SKM-1 (cell line): Measurements from ENCODE around the gene PPME1.

Source experiments
- DNase-seq: peaks from one replicate; lab custom pipeline; 2025; ENCODE audit not compliant: unreplicated experiment; lab: John Stamatoyannopoulos, UW

The PPME1 gene

DNA sequence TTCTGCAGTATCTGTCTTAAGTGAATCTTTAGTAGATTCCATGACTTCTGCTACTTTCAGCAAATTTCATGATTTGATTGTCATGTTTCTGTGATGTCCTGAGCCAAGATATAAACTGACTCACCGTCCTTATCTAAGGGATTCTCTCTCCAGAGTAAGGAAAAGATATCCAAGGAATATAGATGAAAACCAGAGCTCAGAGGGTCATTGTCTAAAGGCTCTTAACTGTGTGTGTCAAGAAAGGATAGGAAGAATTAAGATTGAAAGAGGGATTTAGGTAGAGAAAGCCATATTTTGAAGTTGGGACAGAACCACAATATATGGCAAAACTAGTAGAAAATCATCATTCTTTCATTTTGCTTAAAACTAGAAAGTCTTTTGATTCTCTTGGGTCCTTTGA is 50.7 kb downstream of the PPME1 start:
- DNase-seq = no peak

DNA sequence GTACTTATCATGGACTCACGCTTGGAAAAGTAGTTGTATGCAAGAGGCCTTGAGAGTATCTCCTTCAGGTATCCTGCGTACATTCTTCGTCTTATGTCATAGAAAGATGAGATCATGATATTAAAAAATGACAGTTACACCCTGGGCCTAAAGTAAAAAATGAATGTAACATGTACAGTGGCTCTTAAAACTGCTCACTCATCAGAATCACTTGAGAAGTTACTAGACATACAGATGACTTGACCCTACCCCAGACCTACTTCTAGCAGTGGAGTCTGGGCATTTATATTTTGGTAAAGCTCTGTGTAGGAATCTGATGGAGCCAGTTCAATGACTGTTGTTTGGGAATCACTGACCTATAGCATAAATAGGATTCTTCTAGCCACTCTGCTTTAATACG is 54.5 kb downstream of the PPME1 start:
- no peak for DNase-seq

DNA sequence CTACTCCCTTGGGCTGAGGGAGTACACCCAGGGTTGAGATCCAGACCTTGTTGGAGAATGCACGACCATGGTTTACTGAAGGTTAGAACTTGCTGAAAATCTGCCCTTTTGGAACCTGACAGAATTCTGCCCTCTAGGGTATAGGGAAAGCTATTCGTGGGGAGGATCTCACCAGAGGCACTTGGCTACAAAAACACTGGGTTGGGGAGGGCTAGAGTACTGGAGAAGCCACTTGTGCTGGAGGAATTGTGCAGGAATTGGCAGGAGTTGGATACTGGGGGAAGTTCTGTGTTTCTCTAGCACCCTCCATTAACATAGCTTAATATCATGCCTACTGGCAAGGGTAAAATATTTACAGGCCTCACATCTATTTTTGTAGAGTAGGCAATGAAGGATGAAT is 55.8 kb downstream of the PPME1 start:
- no peak for DNase-seq

DNA sequence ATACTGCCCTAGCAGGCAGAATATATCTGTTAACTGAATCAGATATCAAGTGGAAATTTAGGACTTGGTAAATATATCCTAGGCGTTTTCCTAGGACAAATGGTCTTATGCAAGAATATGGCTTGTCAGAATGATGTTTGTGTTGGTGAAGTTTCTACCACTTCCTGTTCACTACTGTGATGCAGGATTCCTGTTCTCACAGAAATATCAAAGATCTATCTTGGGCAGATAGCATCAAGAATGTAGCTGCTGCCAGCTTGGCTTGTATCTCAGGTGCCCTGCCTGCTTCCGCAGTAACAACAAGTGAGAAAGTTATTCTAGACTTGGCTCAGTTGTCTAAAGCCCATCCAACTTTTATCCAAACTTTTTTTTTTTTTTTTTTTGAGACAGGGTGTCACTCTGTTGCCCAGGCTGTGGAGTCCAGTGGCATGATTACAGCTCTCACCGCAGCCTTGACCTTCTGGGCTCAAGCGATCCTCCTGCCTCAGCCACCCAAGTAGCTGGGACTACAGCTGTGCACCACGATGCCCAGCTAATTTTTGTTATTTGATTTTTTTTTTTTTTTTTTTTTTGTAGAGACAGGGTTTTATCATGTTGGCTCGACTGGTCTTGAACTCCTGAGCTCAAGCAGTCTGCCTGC is 61.3 kb downstream of the PPME1 start:
- no peak for DNase-seq

DNA sequence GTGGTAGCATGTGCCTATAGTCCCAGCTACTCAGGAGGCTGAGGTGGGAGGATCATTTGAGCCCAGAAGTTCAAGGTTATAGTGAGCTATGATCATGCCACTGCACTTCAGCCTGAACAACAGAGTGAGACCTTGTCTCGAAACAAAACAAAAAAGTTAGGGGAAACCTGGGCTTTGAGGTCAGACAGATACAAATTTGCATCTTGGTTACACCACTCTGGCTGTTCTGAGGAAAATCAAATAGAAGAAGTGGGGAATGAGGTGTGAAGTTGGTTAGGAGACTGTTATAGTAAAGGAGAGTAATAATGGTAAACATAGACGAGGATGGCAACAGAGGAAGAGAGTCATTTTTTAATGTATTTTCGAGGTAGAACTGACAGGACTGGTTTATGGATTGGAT is 62.6 kb downstream of the PPME1 start:
- no peak for DNase-seq

DNA sequence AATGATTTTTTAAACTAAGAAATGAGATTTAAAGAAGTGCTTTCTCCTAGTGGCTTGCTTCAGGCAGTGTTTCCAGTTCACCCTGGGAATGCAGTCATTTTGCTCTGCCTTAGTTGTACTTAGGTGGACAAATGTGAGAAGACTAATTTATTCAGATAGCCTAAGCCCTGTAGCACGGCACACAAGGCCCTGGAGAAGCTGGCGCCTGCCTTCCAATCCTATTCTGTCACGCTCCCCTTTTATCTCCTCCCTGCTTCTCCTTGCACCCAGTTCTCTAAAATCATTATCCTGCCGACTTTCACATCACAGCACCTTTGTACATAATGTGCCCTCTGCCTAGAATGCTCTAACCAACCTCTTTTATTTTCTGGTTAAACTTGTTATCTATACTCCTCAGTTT is 64.0 kb downstream of the PPME1 start:
- DNase-seq = no peak

DNA sequence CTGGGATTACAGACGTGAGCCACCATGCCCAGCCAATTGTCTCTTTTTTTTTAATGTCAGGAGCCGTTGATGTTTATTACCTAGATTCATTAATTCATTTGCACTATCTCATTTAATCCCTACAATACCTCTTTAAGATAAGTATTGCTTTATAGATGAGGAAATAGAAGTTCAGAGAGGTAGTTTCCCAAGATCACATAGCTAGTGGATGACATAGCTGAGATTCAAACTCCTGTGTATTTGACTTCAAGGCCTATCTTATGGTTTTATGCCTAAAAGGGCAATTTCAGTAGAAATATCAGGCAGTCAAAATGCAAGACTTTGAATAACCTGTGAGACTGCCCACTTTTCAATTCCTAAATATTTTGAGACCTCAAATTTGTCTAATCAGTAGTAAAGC is 66.5 kb downstream of the PPME1 start:
- no peak for DNase-seq

DNA sequence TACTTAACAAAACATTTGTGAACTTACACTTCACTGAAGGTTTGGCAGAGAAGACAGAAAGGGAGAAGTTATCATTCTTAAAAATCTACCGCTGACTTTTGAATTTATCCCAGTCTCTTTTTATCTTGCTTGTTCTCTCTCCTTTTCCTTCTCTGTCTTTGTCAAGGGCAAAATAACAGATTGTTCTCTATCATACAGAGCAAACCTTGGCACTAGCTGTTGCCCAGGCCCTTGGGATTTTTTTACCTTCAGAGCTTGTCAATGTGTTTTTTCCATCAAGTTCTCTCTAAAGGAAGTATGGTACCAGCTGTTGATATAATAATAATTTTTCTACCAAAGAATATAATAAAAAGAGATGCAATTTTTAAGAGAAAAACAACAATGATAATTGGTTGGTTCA is 67.2 kb downstream of the PPME1 start:
- DNase-seq = no peak

DNA sequence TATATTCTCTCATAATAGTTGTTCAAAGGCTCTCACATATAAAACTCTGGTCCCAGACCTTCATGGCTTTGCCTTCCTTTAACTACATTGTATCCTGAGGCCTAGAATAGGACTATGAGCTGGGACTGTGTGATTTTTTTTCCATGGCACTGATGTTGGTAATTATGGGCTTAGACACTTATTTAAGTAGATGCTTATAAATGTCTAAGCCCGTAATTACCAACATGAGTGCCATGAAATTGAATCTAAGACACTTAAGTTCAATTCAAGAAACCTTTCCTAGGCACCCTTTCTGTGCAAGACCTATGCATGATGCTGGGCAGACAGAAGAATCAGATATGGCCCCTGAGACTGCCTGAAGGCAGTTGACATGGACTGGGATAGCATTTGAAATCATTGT is 77.4 kb downstream of the PPME1 start:
- no peak for DNase-seq

DNA sequence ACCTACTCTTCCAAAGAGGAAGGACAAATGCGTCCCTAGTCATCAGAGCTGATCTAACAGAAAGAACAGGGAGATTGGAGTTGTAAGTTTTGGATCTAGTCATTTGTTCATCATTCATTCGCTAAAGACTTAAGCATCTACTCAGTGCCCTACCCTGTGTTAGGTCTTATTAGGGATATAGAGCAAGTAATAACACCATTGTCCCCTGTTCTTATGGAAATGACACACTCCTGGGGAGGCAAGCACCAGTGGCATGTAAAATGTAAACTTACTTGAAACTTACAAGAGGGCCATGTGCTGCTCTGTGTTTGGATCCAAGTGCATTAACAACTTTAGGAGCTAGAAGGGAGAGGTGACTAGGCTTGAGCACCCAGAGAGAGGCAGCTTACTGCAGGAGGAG is 78.4 kb downstream of the PPME1 start:
- DNase-seq = no peak

DNA sequence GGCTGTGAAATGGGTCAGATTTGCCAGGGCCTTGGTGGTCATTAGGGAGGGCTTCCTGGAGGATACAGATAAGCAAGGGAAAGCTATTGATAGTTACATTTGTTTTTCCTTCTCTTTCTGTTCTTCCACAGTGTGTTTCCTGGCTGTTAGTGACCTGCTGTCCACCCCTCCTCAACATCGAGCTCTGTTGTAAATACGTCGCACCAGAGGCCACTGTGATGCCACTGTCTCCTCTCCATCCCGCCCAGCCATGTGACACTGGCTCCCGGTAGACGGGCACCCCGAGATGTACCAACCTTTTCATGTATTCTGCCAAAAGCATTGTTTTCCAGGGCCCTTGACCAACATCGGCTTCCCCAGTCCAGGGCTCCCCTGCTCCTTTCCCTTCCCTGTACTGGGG is 82.3 kb downstream of the PPME1 start:
- DNase-seq = no peak

DNA sequence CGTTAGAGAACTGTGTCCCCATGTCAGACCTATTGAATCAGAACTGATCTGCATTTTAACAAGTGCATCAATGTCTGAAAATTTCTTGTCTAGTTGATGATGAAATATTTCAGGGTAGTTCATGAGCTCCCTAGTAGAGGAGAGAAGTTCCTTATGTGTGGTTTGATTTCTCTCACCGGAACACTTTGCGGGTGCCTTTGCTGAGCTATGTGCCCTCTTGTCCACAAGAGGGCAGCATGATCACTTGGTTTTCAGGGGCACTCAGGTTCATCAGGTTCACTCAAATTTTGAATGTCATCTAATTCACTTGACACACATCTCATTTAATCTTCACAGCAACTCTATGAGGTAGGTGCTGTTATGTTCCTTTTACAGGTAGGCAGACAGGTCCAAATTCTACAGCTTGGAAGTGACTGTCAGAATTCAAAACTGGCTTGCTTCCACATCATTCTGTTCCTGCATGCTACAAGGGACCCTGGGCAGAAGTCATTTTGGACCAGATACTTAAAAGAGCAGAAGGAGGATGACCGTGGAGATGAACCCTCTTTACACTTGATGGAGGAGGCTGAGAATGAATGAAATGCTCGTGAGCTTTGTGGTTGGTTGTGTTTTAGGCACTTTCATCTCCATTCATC is 84.8 kb downstream of the PPME1 start:
- DNase-seq = peak; percentile 84

DNA sequence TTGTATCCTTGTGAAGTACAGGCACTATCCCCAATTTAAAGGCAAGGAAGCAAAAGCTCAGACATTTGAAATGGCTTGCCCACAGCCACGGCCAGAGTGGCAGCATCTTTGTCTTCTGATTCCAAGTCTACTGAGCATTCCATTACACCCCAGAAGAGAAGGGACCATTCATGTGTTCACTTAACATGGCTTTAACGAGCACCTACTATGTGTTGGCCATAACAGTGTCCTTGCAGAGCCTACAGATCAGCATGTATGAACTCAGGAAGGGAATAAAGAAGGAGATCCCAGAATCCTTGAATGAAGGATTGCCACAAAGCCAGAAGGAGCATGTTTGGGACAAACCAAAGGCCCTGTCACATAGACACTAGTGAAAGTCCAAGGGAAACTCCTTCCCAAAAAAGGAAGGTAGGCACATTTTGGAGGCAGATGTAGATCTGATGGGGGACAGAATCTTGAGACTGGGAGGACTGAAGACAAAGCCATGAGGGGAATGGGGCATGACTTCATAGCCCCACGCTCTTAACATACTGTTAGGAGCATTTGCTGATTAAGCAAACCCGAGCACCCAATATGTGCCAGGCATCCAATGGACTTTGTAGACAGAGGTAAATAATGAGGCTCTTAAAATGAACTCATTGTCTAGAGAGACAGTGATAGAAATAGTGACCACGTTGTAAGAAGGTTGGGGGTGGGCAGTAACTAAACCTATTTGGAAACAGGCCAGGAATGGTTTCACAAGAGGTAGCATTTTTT is 85.5 kb downstream of the PPME1 start:
- no peak for DNase-seq

DNA sequence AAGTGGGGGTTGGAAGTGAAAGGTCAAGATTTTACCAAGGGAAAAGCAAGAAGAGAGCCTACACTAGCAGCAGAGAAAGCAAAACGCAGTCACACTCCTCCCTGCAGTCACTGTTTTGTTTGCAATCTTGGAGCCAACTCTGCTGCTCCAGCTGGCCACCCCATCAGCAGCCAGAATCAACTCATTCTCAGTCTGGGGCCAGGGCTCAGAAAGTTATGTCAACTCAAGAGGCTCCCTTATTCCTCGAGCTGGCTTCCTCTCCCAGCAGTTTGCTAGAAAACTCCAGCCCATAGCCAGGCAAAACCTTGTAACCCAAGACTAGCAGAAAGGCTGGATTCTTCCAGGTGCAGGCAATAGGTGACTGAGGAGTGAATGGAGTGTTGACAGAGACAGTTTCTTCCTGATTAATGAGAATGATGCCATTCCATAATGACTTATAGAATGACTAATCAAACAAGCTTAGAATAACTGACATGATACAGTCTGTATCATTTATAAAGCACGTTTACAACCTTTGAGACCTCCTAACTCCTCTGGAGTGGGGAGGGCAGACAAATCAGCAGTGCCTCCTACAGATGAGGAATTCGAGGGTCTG is 87.0 kb downstream of the PPME1 start:
- DNase-seq = no peak

DNA sequence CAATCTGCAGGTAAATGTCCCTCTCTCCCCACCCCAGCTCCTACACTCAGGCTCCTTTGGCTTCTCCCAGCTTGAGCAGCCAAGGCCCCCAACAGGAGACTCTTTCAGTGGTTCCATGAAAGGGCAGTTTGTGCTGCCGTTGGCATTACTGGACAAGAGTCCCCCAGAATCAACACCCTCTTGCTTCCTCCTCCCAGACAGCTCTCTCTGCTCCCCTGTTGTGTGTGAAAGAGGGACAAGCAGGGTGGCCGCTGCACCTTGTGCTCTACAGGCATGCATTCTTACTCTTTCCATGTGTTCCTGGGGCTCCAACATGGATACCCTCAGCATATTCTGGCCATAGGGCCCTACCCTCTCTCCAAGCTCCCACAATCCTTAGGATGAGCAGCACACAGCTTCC is 91.6 kb downstream of the PPME1 start:
- no peak for DNase-seq

DNA sequence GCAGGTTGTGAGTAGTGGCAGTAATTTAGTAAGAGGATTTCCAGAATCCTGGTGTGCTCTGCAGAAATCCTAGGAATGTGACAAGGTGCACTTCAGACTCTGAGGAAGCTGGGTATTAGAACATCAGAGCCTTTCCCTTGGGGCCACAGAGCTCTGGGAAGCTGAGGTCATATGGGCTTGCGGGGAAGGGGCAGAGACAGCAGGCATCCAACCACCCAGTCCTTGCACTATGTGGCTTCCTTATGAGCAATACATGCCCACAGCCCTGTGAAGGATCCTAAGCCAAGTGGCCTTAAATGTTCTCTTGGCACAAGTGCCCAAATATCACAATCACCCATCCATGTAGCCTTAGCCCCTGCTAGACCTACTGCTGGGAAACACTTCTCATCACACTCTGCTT is 94.2 kb downstream of the PPME1 start:
- DNase-seq = no peak

DNA sequence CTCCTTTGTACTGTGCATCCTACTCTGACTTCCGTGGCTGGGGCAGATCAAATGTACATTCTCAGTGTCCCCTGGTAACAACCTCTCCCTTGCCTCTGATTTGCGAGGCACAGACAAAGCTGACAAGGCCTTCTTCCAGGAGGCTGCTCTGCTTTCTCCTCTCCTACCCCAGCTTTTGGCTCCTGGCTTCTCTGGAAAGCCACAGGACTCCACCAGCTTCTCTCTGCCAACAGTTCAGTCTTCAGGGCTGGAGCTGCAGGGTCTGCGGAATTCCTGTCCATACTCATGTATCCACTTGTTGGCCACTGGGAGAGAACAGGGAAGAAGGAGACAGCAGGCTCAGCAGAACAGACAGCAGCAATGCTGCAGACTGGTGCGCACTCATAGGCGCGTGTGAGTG is 95.9 kb downstream of the PPME1 start:
- DNase-seq = no peak

DNA sequence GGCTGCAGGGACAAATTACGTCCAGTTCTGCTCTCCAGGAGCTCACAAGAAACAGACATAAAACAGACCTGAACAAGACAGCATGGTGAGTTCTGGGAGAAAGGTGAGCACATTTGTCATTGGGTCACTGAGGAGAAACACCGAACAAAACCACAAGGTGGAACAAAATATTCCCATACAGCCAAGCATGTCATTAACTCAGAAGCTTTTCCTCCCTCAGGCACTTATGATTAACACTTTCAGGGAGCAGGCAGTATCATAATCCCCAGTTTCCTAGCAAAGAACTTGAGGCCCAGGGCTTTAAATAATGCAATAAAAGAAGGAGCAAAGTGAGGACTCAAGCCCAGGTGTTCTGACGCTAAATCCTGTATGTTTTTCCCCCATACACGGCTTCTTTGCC is 97.4 kb downstream of the PPME1 start:
- no peak for DNase-seq

DNA sequence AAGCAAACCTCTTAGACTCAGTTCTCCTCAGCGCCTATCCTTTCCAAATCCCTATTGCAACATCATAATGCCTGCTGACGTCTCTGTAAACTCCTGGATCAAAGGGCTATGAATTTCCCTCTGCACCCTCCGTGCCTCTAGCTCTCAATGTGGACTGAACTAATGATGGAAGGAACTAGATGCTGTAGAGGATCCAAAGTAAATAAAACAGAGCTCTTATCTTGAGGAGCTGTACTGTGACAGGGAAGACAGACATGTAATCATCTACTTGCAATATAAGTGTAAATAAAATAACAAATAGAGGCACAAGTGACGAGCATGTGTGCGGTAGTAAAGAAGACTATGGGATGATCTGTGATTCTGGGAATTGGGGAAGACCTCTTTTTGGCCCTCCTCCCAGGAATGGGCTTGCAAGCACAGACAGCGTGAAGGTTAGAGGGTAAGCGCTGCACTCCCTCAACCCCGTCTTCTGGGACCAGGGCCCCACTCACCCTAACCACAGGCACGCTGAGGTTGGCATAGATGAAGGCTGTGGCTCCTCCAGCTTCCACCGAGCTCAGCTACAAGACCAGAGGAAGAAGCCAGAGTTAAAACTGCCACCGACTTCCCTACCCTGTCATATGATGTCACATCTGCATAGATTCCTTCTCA is 98.2 kb downstream of the PPME1 start:
- DNase-seq = peak; percentile 9

DNA sequence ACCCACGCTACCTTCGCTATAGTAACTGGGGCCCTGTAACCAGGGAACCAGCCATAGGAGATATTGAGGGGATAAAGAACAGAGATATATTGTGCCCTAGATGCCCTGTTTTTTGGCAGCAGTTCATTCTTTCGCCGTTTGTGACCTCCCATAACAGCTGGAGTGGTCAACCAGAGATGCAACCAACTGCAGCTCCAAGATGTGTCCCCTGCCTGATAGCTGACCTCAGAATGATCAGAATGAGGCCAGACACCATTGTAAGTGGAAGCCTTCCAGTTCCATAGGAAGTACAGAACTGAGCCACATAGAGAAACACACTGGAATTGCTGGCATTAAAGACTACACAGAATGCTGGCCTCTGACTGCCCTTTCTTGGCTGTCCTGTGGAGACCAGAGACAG is 101.2 kb downstream of the PPME1 start:
- no peak for DNase-seq

DNA sequence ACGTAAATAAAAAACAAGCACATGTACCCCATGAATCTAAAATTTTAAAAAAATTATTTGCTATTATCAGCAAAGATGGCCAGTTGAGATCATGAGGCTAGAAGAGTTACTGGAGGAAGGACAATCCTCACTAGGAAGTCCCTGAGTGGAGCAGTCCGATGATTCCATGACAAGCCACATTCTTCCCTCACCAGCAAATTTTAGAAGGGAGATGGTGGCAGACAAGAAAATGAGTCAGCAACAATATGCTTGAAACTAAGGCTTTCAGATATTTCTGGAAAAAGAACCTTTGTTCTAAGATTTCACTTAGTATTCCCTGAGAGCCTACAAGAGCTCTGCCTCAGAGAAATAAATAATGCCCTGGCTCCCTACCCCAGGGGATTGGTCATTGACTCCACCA is 105.5 kb downstream of the PPME1 start:
- DNase-seq = no peak

DNA sequence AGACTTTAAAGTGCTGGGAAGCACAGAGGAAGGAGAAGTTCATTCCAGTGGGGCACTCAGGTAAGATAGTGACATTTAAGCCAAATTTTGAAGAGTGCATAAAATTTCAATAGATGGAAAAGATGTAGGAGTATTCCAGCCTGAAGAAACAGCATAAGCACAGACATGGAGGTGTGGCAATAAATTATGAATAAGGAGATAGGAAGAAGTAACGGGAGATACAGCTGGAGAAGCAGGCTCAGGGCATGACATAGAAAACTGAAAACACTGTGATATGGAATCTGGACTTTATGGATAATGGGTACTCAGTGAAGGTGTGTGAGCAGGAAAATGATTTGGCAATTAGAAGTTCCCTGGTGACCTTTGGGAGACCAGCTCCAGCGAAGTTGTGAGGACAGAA is 107.0 kb downstream of the PPME1 start:
- DNase-seq = no peak
